H1 (cell line): ENCODE data around the gene EIF2S2. TPM values are rescaled to one million over a fixed set of nuclear protein-coding genes. Genes with fewer than 3 reads are reported as not detected.

Source experiments
- CHD7 ChIP-seq: fragments of 300-600 bp; sonication (generic); IDR thresholded peaks from 2 replicates; pipeline ENCODE4 v1.7.1; 2012; ENCODE audit warnings: low read length, moderate library complexity, mild to moderate bottlenecking, inconsistent platforms; ENCODE audit not compliant: insufficient replicate concordance
- GTF2F1 ChIP-seq: IDR thresholded peaks from 2 replicates; pipeline ENCODE4 v1.6.1; 2012; ENCODE audit warnings: low read depth, low read length, improper control_type of control experiment, borderline replicate concordance
- MAFK ChIP-seq: IDR thresholded peaks from 2 replicates; pipeline ENCODE4 v1.6.1; 2012; ENCODE audit warnings: low read depth, mild to moderate bottlenecking, improper control_type of control experiment, low read length
- RBBP5 ChIP-seq: IDR thresholded peaks from 2 replicates; pipeline ENCODE4 v1.7.1; 2012; ENCODE audit warnings: low read depth, mild to moderate bottlenecking, inconsistent platforms, low read length, moderate library complexity, borderline replicate concordance
- SP4 ChIP-seq: IDR thresholded peaks from 2 replicates; pipeline ENCODE4 v1.6.1; 2012; ENCODE audit warnings: low read length, inconsistent platforms
- TBP ChIP-seq: IDR thresholded peaks from 2 replicates; pipeline ENCODE4 v1.6.1; 2011; ENCODE audit warnings: low read depth, low read length, improper control_type of control experiment
- TEAD4 ChIP-seq: IDR thresholded peaks from 2 replicates; pipeline ENCODE4 v1.6.1; 2012; ENCODE audit warnings: low read depth, low read length, inconsistent platforms, mixed read lengths
- USF2 ChIP-seq: IDR thresholded peaks from 2 replicates; pipeline ENCODE4 v1.6.1; 2011; ENCODE audit warnings: low read length, improper control_type of control experiment
- polyA plus RNA-seq, 7 experiments: library from polyadenylated mRNA; depleted of rRNA in 3 of 7; stranded (reverse) in 5 of 7; unstranded in 2 of 7; fragments of >200 nt in 5 of 7; fragments of 200-250 nt in 2 of 7; gene quantifications; 1 replicate in 5 of 7; 2 replicates in 1 of 7; 4 replicates in 1 of 7; pipeline versions ENCODE4 v1.2.1 to v1.2.3, GENCODE V29; 2011 to 2013; ENCODE audit warnings: missing spikeins in 2 of 7, mixed read lengths in 2 of 7
- total RNA-seq: library from RNA; stranded (reverse); fragmentation: NEBNext Ultra II Directional; extraction: Animal tissue kit (Norgen Biotek cat#: 25700); gene quantifications from 2 replicates; pipeline ENCODE4 v1.2.1, GENCODE V29; 2021

The EIF2S2 gene
- total and polyA plus RNA-seq, 2 of the 8 experiments (the other 6 are each of a cell fraction or from before 2014, with no cell fraction given) = 59.5 to 142 TPM

- TF ChIP-seq CHD7 (no peak), TBP (peak; percentile 98), GTF2F1 (peak; percentile 85), TEAD4 (0 out of 2 replicates have a peak, but pooled peaks have one; percentile 17), MAFK (no peak), RBBP5 (no peak), USF2 (0 out of 2 replicates have a peak, but pooled peaks have one; percentile 3), SP4 (0 out of 2 replicates have a peak, but pooled peaks have one; percentile 23)
These were observed at the start of gene EIF2S2 (continued) for GRCh38 chr20:34111702-34112599.
